Mucosa of descending colon (tissue), 3 donors: ENCODE measurements around the gene TMEM161A. TPM values are rescaled to one million over a fixed set of nuclear protein-coding genes. Genes with fewer than 3 reads are reported as not detected.
"Not testable (repeated sequence)": the region's sequence is repeated elsewhere in the genome, so short reads cannot be mapped to it uniquely, and the experiment has no call there.

Experiments
- ATAC-seq: fragments of 200-7000 bp; cut with Tn5 transposase; one replicate; pipeline ENCODE4 v1.9.1; 2020; ENCODE audit warnings: mild to moderate bottlenecking, moderate library complexity
- DNase-seq, 3 donors: peaks; one replicate each; pipeline ENCODE4 v3.0.0-alpha.2; 2020
- H3K36me3 ChIP-seq: fragments of 200-600 bp; one replicate; pipeline ENCODE4 v1.8.0; 2021; ENCODE audit warnings: low read depth, mild to moderate bottlenecking
- H3K4me1 ChIP-seq: fragments of 200-600 bp; one replicate; pipeline ENCODE4 v1.8.0; 2021; ENCODE audit warnings: low read depth, mild to moderate bottlenecking
- H3K4me3 ChIP-seq: fragments of 200-600 bp; one replicate; pipeline ENCODE4 v1.8.0; 2021; ENCODE audit warnings: mild to moderate bottlenecking
- H3K9me3 ChIP-seq: fragments of 200-600 bp; one replicate; pipeline ENCODE4 v1.8.0; 2021; ENCODE audit warnings: mild to moderate bottlenecking
- intact Hi-C, 2 donors: fragments of 100-400 bp; cut with DNase I in 1 of 2; cut with micrococcal nuclease in 1 of 2; formaldehyde crosslinking; loops; one replicate each; pipeline versions ENCODE4 v1.11.0 to v1.11.1; 2022; cut with DNase I, micrococcal nuclease
- total RNA-seq, 3 donors: library from RNA; stranded (reverse); fragmentation: NEBNext Ultra II Directional in 2 of 3; extraction: Animal tissue kit (Norgen Biotek cat#: 25700) in 2 of 3; gene quantifications; one replicate each; pipeline versions ENCODE4 v1.2.1 to v1.2.4, GENCODE V29; 2021 to 2023
- TF ChIP-seq, protein P1 (sequence below): fragments of 200-600 bp; IDR thresholded peaks from one replicate; pipeline ENCODE4 v1.8.0; 2022; ENCODE audit warnings: antibody characterized with exemption, mild to moderate bottlenecking
- donor health status: DM: no; HTN: no; CAD: no; lungs with moderate emphysema.
- donor health status: DM: no; HTN: no; CAD: no.
- donor health status: DM: no; HTN: yes; CAD: no.

TMEM161A gene
- total RNA-seq, 3 donors from 2014 or later = 14.7 to 23.4 (median 17.6) TPM

DNA sequence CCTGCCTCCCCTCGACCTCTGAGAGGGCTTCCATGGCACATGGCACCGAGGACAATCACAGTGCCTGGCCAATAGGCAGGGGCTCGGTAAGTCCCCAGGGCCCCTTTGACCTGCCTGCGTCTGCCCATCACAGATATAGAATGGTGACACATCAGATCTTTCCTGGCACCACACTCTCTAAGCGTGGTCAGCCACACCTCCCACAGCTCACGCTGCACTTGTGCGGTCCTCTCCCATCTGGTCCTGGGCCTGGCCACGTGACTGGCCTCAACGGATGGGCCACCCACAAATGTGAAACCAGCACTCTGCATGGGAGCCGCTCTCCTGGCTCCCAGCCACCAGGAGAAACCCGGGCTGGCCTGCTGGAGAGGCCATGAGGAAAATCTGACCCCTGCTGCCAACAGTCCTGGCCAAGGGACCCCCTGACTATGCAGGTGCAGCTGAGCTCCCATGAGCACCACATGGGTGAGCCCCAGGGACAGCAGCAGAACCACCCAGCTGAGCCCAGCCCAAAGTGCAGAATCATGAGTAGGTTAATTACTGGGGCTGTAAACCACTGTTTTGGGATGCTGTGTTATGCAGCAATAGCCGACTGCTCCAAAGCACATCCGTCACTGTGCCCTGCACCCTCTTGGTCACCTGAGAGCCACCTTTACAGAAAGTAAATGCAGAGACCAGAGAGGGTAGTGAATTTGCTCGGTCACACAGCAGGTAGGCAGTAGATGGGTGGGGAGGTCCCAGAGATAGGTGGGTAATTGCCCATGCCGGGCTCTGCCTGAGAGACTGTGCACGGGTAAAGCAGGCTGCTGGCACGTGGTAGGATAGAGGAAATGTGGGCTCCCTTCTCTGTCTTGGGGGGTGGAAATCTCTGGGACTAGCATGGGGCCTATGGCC lies 41.5 kb upstream of the TMEM161A start:
- ATAC-seq = no peak
- TF ChIP-seq, protein P1, sequence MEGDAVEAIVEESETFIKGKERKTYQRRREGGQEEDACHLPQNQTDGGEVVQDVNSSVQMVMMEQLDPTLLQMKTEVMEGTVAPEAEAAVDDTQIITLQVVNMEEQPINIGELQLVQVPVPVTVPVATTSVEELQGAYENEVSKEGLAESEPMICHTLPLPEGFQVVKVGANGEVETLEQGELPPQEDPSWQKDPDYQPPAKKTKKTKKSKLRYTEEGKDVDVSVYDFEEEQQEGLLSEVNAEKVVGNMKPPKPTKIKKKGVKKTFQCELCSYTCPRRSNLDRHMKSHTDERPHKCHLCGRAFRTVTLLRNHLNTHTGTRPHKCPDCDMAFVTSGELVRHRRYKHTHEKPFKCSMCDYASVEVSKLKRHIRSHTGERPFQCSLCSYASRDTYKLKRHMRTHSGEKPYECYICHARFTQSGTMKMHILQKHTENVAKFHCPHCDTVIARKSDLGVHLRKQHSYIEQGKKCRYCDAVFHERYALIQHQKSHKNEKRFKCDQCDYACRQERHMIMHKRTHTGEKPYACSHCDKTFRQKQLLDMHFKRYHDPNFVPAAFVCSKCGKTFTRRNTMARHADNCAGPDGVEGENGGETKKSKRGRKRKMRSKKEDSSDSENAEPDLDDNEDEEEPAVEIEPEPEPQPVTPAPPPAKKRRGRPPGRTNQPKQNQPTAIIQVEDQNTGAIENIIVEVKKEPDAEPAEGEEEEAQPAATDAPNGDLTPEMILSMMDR = no peak
- intact Hi-C loops = no loop called here
- Histone ChIP-seq H3K4me1 (no peaks in the 10 kb centered on the region), H3K36me3 (no peaks in the 10 kb centered on the region), H3K9me3 (no peaks in the 10 kb centered on the region), H3K4me3 (no peak overlapping the region)
- no peak for DNase-seq

DNA sequence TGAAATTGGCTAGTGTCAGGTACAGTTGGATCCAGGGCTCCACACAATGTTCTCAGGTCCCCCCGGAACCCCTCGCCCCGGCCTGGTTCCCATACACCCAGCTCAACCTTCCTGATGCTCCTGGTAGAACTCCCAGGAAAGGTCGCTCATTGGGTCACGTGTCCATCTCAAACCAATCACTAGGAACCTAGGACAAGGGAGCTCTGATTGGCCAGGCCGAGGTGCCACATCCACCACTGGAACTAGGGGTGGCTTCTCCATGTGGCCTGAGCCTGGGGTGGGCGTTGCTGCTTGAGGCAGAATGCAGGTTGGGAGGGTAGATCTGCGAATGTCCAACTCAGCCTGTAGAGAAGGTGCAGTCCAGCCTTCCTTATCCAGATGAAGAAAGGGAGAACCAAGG lies 38.7 kb upstream of the TMEM161A start:
- Histone ChIP-seq H3K9me3 (no peaks in the 10 kb centered on the region), H3K4me1 (no peaks in the 10 kb centered on the region), H3K4me3 (no peak overlapping the region), H3K36me3 (no peaks in the 10 kb centered on the region)
- ATAC-seq = no peak
- no peak for DNase-seq
- TF ChIP-seq, protein P1 = no peak
- intact Hi-C loops = no loop called here

DNA sequence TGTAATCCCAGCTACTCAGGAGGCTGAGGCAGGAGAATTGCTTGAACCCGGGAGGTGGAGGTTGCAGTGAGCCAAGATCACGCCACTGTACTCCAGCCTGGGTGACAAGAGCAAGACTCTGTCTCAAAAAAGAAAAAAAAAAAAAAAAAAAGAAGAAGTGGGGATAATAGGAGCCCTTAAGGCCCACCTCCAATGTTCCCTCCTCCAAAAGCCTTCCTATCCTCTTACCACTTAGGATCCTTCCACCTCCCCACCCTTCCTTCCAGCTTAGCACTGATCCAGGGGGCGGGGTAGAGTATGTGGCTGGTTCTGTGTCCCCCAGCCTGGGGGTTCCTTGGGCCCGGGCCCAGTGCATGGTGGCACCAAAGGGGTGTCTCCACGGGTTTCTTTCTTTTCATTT lies 35.0 kb upstream of the TMEM161A start:
- H3K9me3 ChIP-seq, intact Hi-C loops, H3K36me3 ChIP-seq, ATAC-seq, H3K4me3 ChIP-seq, DNase-seq, H3K4me1 ChIP-seq: not testable (repeated sequence)

DNA sequence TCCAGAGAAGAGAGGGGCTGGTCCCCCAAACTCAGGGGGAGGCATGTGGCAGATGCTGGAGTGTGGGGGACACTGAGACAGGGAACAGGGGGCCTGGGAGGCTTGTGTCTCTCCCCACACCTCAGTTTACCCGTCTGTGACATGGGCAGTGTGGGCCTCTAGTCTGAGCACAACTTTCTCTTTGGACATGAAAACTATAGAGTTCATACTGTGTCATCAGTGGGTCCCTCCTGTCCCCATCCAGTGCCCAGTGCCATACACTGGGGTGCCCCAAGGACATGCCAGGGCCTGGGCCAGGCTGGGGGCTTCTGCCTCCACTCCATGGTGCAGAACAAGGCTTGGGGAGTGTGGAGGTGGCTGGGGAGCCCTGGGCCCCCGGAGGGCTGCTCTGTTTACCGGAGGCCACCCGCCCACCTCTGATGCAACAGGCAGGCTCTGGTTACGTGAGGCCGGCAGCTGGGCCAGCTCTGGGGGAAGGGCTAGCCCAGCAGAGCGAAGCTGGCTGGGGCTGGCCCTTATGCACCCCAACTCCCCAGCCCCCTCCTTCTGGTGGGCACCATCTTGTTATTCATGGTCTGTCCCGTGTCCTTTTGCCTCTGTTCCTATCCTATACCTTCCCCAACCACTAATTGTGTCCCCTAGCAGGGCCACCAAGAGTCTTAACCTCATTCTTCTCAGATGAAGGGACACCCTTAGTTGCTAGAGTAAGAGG lies 33.7 kb upstream of the TMEM161A start:
- Histone ChIP-seq H3K4me1 (peaks cover 6% of the 10 kb centered on the region), H3K4me3 (no peak overlapping the region), H3K36me3 (no peaks in the 10 kb centered on the region), H3K9me3 (no peaks in the 10 kb centered on the region)
- ATAC-seq (no peak), DNase-seq (no peak)
- intact Hi-C loops = no loop called here
- TF ChIP-seq, protein P1 = no peak

DNA sequence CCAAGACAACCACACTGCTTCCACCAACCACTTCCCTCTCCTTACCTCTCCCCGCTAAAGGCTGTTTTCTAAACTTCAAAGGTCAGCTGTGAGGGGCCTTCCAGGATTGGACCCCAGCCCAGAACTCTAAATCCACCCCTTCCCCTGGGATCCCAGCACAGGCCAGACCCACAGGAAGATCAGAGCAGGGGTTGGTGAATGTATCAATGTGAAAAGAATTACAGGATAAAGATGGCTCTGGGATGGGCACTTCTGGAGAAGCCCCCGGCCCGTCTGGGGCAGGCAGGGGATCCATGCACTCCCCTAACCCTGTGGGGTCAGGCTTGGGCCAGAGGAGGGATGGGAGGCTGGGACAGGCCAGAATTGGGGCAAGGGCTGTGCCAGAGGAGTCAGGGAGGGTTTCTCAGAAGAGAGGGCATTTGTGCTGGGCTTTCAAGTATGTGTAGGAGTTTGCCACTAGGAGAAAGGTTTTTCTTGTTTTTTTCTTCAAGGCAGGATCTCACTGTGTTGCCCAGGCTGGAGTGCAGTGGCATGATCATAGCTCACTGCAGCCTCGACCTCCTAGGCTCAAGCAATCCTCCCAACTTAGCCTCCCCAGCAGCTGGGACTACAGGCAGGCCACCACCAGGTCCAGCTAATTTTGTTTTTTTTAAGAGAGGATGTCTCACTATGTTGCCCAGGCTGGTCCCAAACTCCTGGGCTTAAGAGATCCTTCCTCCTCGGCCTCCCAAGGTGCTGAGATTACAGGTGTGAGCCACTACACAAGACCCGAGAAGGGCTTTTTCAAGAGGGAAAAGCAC lies 32.8 kb upstream of the TMEM161A start:
- DNase-seq = no peak
- no peak for ATAC-seq
- Histone ChIP-seq H3K36me3 (no peaks in the 10 kb centered on the region), H3K9me3 (no peaks in the 10 kb centered on the region), H3K4me1 (peaks cover 6% of the 10 kb centered on the region), H3K4me3 (no peak overlapping the region)
- intact Hi-C loops = no loop called here
- TF ChIP-seq, protein P1 = no peak
